ENCODE data around the gene MRPS12. TPM values are rescaled to one million over a fixed set of nuclear protein-coding genes. Genes with fewer than 3 reads are reported as not detected.

MRPS12 gene
- total and polyA plus RNA-seq, 2 of the 13 experiments (the other 11 are each of a cell fraction or from before 2014, with no cell fraction given), result 27.5 to 54.8 TPM

DNA sequence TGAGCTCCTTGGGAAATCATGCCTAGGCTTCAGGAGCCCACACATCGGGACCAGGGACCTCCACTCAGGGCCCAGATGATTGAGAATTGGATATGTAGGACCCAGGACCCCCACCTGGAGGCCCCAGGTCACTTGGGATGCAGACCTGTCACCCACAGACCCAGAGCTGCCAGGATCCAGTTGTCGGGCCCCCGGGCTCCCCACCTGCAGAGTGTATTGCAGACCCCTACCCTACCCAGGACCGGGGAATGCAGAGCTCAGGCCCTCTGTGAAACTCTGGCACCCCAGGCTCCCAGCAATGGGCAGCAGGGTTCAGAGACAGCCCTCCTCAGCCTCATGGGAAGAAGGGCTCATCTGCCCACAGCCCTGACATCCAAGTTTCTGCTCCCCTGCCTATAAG lies 25.1 kb upstream of the MRPS12 start:
- no peaks in the 10 kb centered on the region for H4K20me1 ChIP-seq (ENCODE audit: insufficient read depth, low read length)
- H3K4me3 ChIP-seq (replicated peaks in 1 of 3; ENCODE audit: insufficient read depth in 1 of 3, low read depth in 2 of 3, low read length in 3 of 3), result no peak overlapping the region
- DNase-seq (ENCODE audit: low spot score), result no peak
- ChIA-PET POLR2A (interaction anchor here (0.6 to 1.2 kb wide), 3 partner anchors 12 to 36 kb away, joined by 3 to 4 read pairs (median 4); partner anchors contain the start of genes MRPS12 and SARS2), CTCF (ENCODE audit: low intra/inter-chr PET ratio, low total read pairs) (no interaction called here)
- no peaks in the 10 kb centered on the region for H3K27me3 ChIP-seq (ENCODE audit: control insufficient read depth in 1 of 2, insufficient read depth in 2 of 2, low read length in 2 of 2)
- H3K9ac ChIP-seq (ENCODE audit: insufficient read depth, low read depth, low read length), result no peak overlapping the region
- in situ Hi-C loops (cut with HindIII; ENCODE audit: extremely low pct_ligation_motif_present, low pct_unique_long_range_greater_than_20kb) (loop anchor here (25.0 kb wide), 1 partner anchor 168 kb away; the partner anchor contains the start of gene CAPN12), intact Hi-C loops (cut with micrococcal nuclease; ENCODE audit: unreplicated experiment) (no loop called here)
- FAIRE-seq, result no peak
- H3K27ac ChIP-seq (ENCODE audit: extremely low read length, insufficient read depth, low read length), result no peak overlapping the region
- ATAC-seq, result no peak
- no peak overlapping the region for H3K4me2 ChIP-seq (ENCODE audit: low read depth, low read length)
- WGBS (ENCODE audit: low lambda C conversion rate), result 100% methylated on average over 3 of the region's 4 CpGs
- H3K4me1 ChIP-seq (ENCODE audit: insufficient read depth, low read length), result peaks cover 21% of the 10 kb centered on the region
- no peak overlapping the region for H2AFZ ChIP-seq (ENCODE audit: low read length)
- H3K9me3 ChIP-seq (ENCODE audit: low read length), result no peaks in the 10 kb centered on the region
- no peak for TF ChIP-seq ZFP90 (CRISPR knock-in tag; IDR thresholded peaks at IDR 0.05; ENCODE audit: borderline replicate concordance)
- peaks cover 4 to 12% of the 10 kb centered on the region in 2 experiments; a peak in 3 of 5 replicates for H3K36me3 ChIP-seq (replicated peaks in 1 of 2; ENCODE audit: control insufficient read depth in 1 of 2, insufficient read depth in 2 of 2, low read length in 2 of 2)
- H3K79me2 ChIP-seq (ENCODE audit: insufficient read depth, low read length), result peaks cover 1% of the 10 kb centered on the region
- BruUV-seq (replicated peaks), result no TSS peak

DNA sequence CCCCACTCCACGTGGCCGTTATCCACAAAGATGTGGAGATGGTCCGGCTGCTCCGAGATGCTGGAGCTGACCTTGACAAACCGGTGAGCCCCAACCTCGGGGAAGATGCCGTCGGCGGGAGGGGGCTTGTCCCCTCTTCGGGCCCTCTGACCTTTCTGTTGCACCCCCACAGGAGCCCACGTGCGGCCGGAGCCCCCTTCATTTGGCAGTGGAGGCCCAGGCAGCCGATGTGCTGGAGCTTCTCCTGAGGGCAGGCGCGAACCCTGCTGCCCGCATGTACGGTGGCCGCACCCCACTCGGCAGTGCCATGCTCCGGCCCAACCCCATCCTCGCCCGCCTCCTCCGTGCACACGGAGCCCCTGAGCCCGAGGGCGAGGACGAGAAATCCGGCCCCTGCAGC lies 23.5 kb upstream of the MRPS12 start:
- H3K27me3 ChIP-seq (ENCODE audit: control insufficient read depth in 1 of 2, insufficient read depth in 2 of 2, low read length in 2 of 2), result no peaks in the 10 kb centered on the region
- TF ChIP-seq AGO2 (optimal IDR thresholded peaks at IDR 0.05; ENCODE audit: low read depth, low read length) (peak; percentile 35), NR2C2 (CRISPR knock-in tag; IDR thresholded peaks at IDR 0.05; ENCODE audit: borderline replicate concordance) (no peak), ZNF747 (CRISPR knock-in tag; IDR thresholded peaks at IDR 0.05; ENCODE audit: borderline replicate concordance) (no peak)
- no peak overlapping the region for H3K27ac ChIP-seq (ENCODE audit: extremely low read length, insufficient read depth, low read length)
- no peak for FAIRE-seq
- 93% methylated on average over 15 of the region's 29 CpGs for WGBS (ENCODE audit: low lambda C conversion rate)
- BruUV-seq (replicated peaks), result no TSS peak
- ChIA-PET POLR2A (no interaction called here), CTCF (ENCODE audit: low intra/inter-chr PET ratio, low total read pairs) (no interaction called here)
- H2AFZ ChIP-seq (ENCODE audit: low read length), result no peak overlapping the region
- H3K4me2 ChIP-seq (ENCODE audit: low read depth, low read length), result no peak overlapping the region
- no peak for DNase-seq (ENCODE audit: low spot score)
- intact Hi-C loops (cut with micrococcal nuclease; ENCODE audit: unreplicated experiment) (no loop called here), in situ Hi-C loops (cut with HindIII; ENCODE audit: extremely low pct_ligation_motif_present, low pct_unique_long_range_greater_than_20kb) (loop anchor here (25.0 kb wide), 1 partner anchor 170 kb away; the partner anchor contains the start of gene CAPN12)
- 0 out of 2 replicates have a peak, but pooled peaks cover 10% of the 10 kb centered on the region for H3K4me1 ChIP-seq (ENCODE audit: insufficient read depth, low read length)
- no peak overlapping the region for H3K4me3 ChIP-seq (replicated peaks in 1 of 3; ENCODE audit: insufficient read depth in 1 of 3, low read depth in 2 of 3, low read length in 3 of 3)
- no peak overlapping the region for H3K9ac ChIP-seq (ENCODE audit: insufficient read depth, low read depth, low read length)
- H3K36me3 ChIP-seq (replicated peaks in 1 of 2; ENCODE audit: control insufficient read depth in 1 of 2, insufficient read depth in 2 of 2, low read length in 2 of 2), result peaks cover 4 to 12% of the 10 kb centered on the region in 2 experiments; a peak in 3 of 5 replicates
- no peaks in the 10 kb centered on the region for H4K20me1 ChIP-seq (ENCODE audit: insufficient read depth, low read length)
- H3K9me3 ChIP-seq (ENCODE audit: low read length), result no peaks in the 10 kb centered on the region
- ATAC-seq, result no peak
- H3K79me2 ChIP-seq (ENCODE audit: insufficient read depth, low read length), result no peaks in the 10 kb centered on the region
